ENCODE data around the gene EGF. TPM values are rescaled to one million over a fixed set of nuclear protein-coding genes. Genes with fewer than 3 reads are reported as not detected.

Gene EGF
- total and polyA plus RNA-seq, 5 donors from 2014 or later = 2.1 TPM; not detected in 4

DNA sequence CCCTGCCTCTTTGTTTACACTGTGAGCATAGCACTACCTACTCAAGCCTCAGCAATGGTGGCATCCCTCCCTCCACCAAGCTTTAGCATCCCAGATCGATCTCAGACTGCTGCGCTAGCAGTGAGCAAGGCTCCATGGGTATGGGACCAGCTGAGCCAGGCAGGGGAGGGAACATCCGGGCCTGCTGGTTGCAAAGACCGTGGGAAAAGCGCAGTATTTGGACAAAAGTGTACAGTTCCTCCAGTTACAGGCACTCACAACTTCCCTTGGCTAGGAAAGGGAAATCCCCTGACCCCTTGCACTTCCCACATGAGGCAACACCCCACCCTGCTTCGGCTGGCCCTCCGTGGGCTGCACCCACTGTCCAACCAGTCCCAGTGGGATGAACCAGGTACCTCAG, 26.5 kb downstream of the EGF start:
- peaks cover 2% of the 10 kb centered on the region for H3K27me3 ChIP-seq (ENCODE audit: control insufficient read depth, insufficient read depth, low read length)
- no peaks in the 10 kb centered on the region for H3K36me3 ChIP-seq (ENCODE audit: control insufficient read depth, insufficient read depth, low read length)
- ATAC-seq (ENCODE audit: low read depth in 2 of 2) = no peak
- H3K27ac ChIP-seq (ENCODE audit: insufficient read depth, low read length, poor library complexity, severe bottlenecking) = no peak overlapping the region
- no peaks in the 10 kb centered on the region for H3K4me1 Mint-ChIP-seq
- peaks cover 0 to 6% (median 0%) of the 10 kb centered on the region in 7 donors for H3K9me3 Mint-ChIP-seq
- no peaks in the 10 kb centered on the region for H3K4me1 ChIP-seq (ENCODE audit: control insufficient read depth, insufficient read depth, low read length, poor library complexity, severe bottlenecking)
- no peak overlapping the region for H3K4me3 ChIP-seq (ENCODE audit: low read depth, low read length)
- H3K27ac Mint-ChIP-seq = no peak overlapping the region
- no peak for DNase-seq
- H3K4me3 Mint-ChIP-seq = no peak overlapping the region
- no peaks in the 10 kb centered on the region for H3K36me3 Mint-ChIP-seq
- H3K27me3 Mint-ChIP-seq = peaks cover 7% of the 10 kb centered on the region
- no peaks in the 10 kb centered on the region for H3K9me3 ChIP-seq (ENCODE audit: control insufficient read depth in 2 of 2, low read length in 2 of 2)

DNA sequence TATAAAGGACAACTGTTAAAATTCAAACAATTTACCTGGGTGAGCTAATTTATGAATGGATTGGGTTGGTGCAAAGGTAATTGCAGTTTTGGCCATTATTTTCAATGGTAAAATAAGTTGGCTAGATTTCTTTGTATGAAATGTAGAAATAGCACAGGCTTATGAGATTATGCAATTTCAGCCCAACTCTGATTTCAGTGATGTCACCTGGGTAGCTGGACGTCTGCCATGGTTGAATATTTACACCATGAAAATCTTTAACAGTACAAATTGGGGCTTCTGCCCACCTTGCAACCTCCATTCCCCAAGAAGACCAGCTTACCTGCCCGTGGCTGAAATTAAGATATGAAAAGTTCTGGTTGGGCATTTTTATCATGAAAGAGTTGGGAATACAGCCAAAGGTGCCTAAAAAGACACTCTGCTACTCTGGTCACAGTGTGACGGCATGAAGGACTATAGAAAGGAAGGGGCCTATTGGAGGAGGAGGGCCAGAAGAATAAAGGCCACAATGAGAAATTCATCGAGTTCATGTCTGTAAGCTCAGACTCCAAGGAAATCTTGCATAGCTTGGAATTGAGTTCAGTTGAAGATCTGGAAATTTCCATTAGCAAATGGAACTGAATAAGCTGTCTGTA, 29.7 kb downstream of the EGF start:
- Mint-ChIP-seq H3K4me1 (no peaks in the 10 kb centered on the region), H3K27me3 (peaks cover 13% of the 10 kb centered on the region), H3K9me3 (peaks cover 0 to 3% (median 0%) of the 10 kb centered on the region in 7 donors), H3K27ac (no peak overlapping the region), H3K4me3 (no peak overlapping the region), H3K36me3 (no peaks in the 10 kb centered on the region)
- Histone ChIP-seq H3K27me3 (ENCODE audit: control insufficient read depth, insufficient read depth, low read length) (peaks cover 2% of the 10 kb centered on the region), H3K27ac (ENCODE audit: insufficient read depth, low read length, poor library complexity, severe bottlenecking) (no peak overlapping the region), H3K36me3 (ENCODE audit: control insufficient read depth, insufficient read depth, low read length) (no peaks in the 10 kb centered on the region), H3K9me3 (ENCODE audit: control insufficient read depth in 2 of 2, low read length in 2 of 2) (no peaks in the 10 kb centered on the region), H3K4me1 (ENCODE audit: control insufficient read depth, insufficient read depth, low read length, poor library complexity, severe bottlenecking) (no peaks in the 10 kb centered on the region), H3K4me3 (ENCODE audit: low read depth, low read length) (no peak overlapping the region)
- no peak for DNase-seq
- ATAC-seq (ENCODE audit: low read depth in 2 of 2) = no peak

DNA sequence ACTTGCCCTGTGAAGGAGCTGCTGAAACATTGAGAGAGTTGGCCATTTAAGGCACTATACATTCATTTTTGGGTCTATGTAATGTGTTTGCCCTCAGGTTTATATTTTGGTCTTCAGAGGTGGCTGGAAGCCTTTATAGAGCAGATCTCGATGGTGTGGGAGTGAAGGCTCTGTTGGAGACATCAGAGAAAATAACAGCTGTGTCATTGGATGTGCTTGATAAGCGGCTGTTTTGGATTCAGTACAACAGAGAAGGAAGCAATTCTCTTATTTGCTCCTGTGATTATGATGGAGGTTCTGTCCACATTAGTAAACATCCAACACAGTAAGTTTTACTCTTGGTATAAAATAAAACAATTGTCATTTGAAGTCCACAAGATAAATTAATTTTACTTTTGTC, 31.1 kb downstream of the EGF start:
- Histone ChIP-seq H3K4me3 (ENCODE audit: low read depth, low read length) (no peak overlapping the region), H3K27me3 (ENCODE audit: control insufficient read depth, insufficient read depth, low read length) (peaks cover 2% of the 10 kb centered on the region), H3K27ac (ENCODE audit: insufficient read depth, low read length, poor library complexity, severe bottlenecking) (no peak overlapping the region), H3K4me1 (ENCODE audit: control insufficient read depth, insufficient read depth, low read length, poor library complexity, severe bottlenecking) (no peaks in the 10 kb centered on the region), H3K36me3 (ENCODE audit: control insufficient read depth, insufficient read depth, low read length) (no peaks in the 10 kb centered on the region), H3K9me3 (ENCODE audit: control insufficient read depth in 2 of 2, low read length in 2 of 2) (no peaks in the 10 kb centered on the region)
- no peaks in the 10 kb centered on the region for H3K4me1 Mint-ChIP-seq
- H3K27ac Mint-ChIP-seq = no peak overlapping the region
- peaks cover 13% of the 10 kb centered on the region for H3K27me3 Mint-ChIP-seq
- H3K9me3 Mint-ChIP-seq = no peaks in the 10 kb centered on the region
- no peak overlapping the region for H3K4me3 Mint-ChIP-seq
- DNase-seq (no peak), ATAC-seq (ENCODE audit: low read depth in 2 of 2) (no peak)
- no peaks in the 10 kb centered on the region for H3K36me3 Mint-ChIP-seq

DNA sequence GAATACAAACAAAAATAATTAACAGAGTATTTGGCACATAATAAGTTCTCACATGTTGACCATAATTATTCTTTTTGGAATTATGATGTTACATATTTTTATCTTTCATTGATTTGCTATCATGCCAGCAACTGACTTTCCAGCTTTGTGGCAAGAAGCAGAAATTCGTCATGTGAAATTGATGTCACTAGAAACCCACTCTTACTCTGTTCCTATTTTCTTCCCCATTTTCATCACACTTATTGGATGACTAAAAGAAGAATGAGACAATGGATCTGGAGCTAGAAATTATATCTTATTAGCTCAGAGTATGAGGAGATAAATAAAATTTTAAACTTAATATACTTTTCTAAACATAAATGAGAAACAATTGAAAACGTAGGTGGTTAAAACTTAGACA, 31.9 kb downstream of the EGF start:
- DNase-seq (no peak), ATAC-seq (ENCODE audit: low read depth in 2 of 2) (no peak)
- H3K4me3 ChIP-seq (ENCODE audit: low read depth, low read length) = no peak overlapping the region
- H3K4me3 Mint-ChIP-seq = no peak overlapping the region
- H3K36me3 ChIP-seq (ENCODE audit: control insufficient read depth, insufficient read depth, low read length) = no peaks in the 10 kb centered on the region
- no peaks in the 10 kb centered on the region for H3K9me3 ChIP-seq (ENCODE audit: control insufficient read depth in 2 of 2, low read length in 2 of 2)
- H3K27ac Mint-ChIP-seq = no peak overlapping the region
- H3K27me3 ChIP-seq (ENCODE audit: control insufficient read depth, insufficient read depth, low read length) = peaks cover 2% of the 10 kb centered on the region
- H3K36me3 Mint-ChIP-seq = no peaks in the 10 kb centered on the region
- H3K27me3 Mint-ChIP-seq = peaks cover 13% of the 10 kb centered on the region
- H3K4me1 Mint-ChIP-seq = no peaks in the 10 kb centered on the region
- no peak overlapping the region for H3K27ac ChIP-seq (ENCODE audit: insufficient read depth, low read length, poor library complexity, severe bottlenecking)
- H3K9me3 Mint-ChIP-seq = no peaks in the 10 kb centered on the region
- H3K4me1 ChIP-seq (ENCODE audit: control insufficient read depth, insufficient read depth, low read length, poor library complexity, severe bottlenecking) = no peaks in the 10 kb centered on the region

DNA sequence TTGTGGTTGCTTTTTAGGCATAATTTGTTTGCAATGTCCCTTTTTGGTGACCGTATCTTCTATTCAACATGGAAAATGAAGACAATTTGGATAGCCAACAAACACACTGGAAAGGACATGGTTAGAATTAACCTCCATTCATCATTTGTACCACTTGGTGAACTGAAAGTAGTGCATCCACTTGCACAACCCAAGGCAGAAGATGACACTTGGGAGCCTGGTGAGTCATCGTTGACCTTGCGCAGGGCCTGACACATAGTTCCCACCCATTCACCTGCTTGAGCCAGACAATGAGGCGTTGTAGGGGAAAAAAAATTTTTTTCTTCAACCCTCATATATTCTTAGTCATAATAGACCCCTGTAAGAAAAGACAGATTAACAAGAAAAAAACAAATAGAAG, 32.4 kb downstream of the EGF start:
- H3K36me3 ChIP-seq (ENCODE audit: control insufficient read depth, insufficient read depth, low read length) = no peaks in the 10 kb centered on the region
- Mint-ChIP-seq H3K4me3 (no peak overlapping the region), H3K27me3 (peaks cover 15% of the 10 kb centered on the region), H3K36me3 (no peaks in the 10 kb centered on the region), H3K27ac (no peak overlapping the region), H3K4me1 (no peaks in the 10 kb centered on the region), H3K9me3 (peaks cover 0 to under 1% (median 0%) of the 10 kb centered on the region in 7 donors)
- no peaks in the 10 kb centered on the region for H3K4me1 ChIP-seq (ENCODE audit: control insufficient read depth, insufficient read depth, low read length, poor library complexity, severe bottlenecking)
- H3K27ac ChIP-seq (ENCODE audit: insufficient read depth, low read length, poor library complexity, severe bottlenecking) = no peak overlapping the region
- H3K9me3 ChIP-seq (ENCODE audit: control insufficient read depth in 2 of 2, low read length in 2 of 2) = no peaks in the 10 kb centered on the region
- H3K4me3 ChIP-seq (ENCODE audit: low read depth, low read length) = no peak overlapping the region
- peaks cover 2% of the 10 kb centered on the region for H3K27me3 ChIP-seq (ENCODE audit: control insufficient read depth, insufficient read depth, low read length)
- ATAC-seq (ENCODE audit: low read depth in 2 of 2) (no peak), DNase-seq (no peak)

DNA sequence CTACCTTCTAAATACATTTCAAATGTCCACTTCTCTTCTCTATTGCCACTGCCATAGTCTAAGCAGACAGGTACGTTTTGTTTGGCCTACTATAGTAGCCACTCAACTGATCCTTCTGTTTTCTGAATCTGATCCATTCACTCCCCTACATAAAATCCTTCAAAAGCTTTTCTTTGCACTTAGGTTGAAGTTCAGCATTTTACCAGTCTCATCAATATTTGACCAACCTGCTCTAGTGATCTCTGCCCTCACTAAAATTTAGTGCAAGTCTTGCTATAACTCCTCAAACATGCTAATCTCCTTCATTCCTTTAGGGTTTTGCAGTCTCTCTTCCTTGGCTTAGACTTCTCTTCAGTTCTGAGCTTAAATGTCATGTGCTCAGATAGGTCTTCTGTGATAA, 33.4 kb downstream of the EGF start:
- Histone ChIP-seq H3K27me3 (ENCODE audit: control insufficient read depth, insufficient read depth, low read length) (peaks cover 2% of the 10 kb centered on the region), H3K36me3 (ENCODE audit: control insufficient read depth, insufficient read depth, low read length) (no peaks in the 10 kb centered on the region), H3K9me3 (ENCODE audit: control insufficient read depth in 2 of 2, low read length in 2 of 2) (no peaks in the 10 kb centered on the region), H3K27ac (ENCODE audit: insufficient read depth, low read length, poor library complexity, severe bottlenecking) (no peak overlapping the region), H3K4me3 (ENCODE audit: low read depth, low read length) (no peak overlapping the region), H3K4me1 (ENCODE audit: control insufficient read depth, insufficient read depth, low read length, poor library complexity, severe bottlenecking) (no peaks in the 10 kb centered on the region)
- DNase-seq (no peak), ATAC-seq (ENCODE audit: low read depth in 2 of 2) (no peak)
- Mint-ChIP-seq H3K36me3 (no peaks in the 10 kb centered on the region), H3K4me1 (no peaks in the 10 kb centered on the region), H3K27ac (no peak overlapping the region), H3K4me3 (no peak overlapping the region), H3K27me3 (peaks cover 22% of the 10 kb centered on the region), H3K9me3 (peaks cover 0 to 2% (median 0%) of the 10 kb centered on the region in 7 donors)

DNA sequence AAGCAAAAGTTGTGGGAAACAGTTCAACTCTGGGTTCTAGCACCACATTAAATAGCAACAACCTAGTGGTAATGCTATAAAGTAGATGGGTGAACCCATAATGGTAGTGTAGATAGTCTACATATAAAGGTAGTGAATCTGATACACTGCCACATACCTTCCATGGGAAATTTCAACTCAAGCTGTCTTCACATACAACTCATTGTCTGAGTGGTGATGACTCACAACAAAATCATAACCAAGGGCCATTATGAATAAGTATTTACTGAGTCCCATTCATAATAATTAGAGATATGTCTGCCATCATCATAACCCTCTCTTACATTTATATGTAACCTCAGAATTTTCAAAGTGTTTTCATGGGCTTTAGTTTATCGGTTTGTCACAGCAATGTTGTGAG, 34.8 kb downstream of the EGF start:
- Mint-ChIP-seq H3K4me3 (no peak overlapping the region), H3K36me3 (no peaks in the 10 kb centered on the region), H3K9me3 (peaks cover 0 to 2% (median 0%) of the 10 kb centered on the region in 7 donors), H3K27me3 (peaks cover 20% of the 10 kb centered on the region), H3K27ac (no peak overlapping the region), H3K4me1 (no peaks in the 10 kb centered on the region)
- no peaks in the 10 kb centered on the region for H3K36me3 ChIP-seq (ENCODE audit: control insufficient read depth, insufficient read depth, low read length)
- H3K27me3 ChIP-seq (ENCODE audit: control insufficient read depth, insufficient read depth, low read length) = peaks cover 2% of the 10 kb centered on the region
- no peak overlapping the region for H3K27ac ChIP-seq (ENCODE audit: insufficient read depth, low read length, poor library complexity, severe bottlenecking)
- H3K9me3 ChIP-seq (ENCODE audit: control insufficient read depth in 2 of 2, low read length in 2 of 2) = no peaks in the 10 kb centered on the region
- peak in 1 of 3 donors; percentile 4 for DNase-seq
- no peak for ATAC-seq (ENCODE audit: low read depth in 2 of 2)
- H3K4me3 ChIP-seq (ENCODE audit: low read depth, low read length) = no peak overlapping the region
- H3K4me1 ChIP-seq (ENCODE audit: control insufficient read depth, insufficient read depth, low read length, poor library complexity, severe bottlenecking) = no peaks in the 10 kb centered on the region

DNA sequence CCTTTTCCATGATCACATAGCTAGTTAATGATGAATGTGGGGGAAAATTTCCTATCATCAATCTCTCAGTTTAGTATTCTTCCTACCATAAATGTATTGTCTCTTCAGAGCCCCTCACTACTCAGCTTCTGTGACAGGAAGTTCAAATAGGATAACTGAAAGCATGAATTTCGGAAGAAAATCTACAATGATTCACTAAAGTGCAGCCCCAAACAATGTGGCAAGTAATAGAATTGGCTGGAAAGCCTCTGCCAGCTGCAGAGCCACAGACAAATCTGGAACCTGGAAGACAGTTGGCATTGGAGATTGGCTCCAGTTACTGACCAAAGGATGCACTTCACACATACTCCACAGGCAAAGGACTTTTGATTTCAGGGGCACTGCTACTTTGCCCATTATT, 35.2 kb downstream of the EGF start:
- DNase-seq (no peak), ATAC-seq (ENCODE audit: low read depth in 2 of 2) (no peak)
- Histone ChIP-seq H3K36me3 (ENCODE audit: control insufficient read depth, insufficient read depth, low read length) (no peaks in the 10 kb centered on the region), H3K4me1 (ENCODE audit: control insufficient read depth, insufficient read depth, low read length, poor library complexity, severe bottlenecking) (no peaks in the 10 kb centered on the region), H3K27ac (ENCODE audit: insufficient read depth, low read length, poor library complexity, severe bottlenecking) (no peak overlapping the region), H3K4me3 (ENCODE audit: low read depth, low read length) (no peak overlapping the region), H3K27me3 (ENCODE audit: control insufficient read depth, insufficient read depth, low read length) (no peaks in the 10 kb centered on the region), H3K9me3 (ENCODE audit: control insufficient read depth in 2 of 2, low read length in 2 of 2) (no peaks in the 10 kb centered on the region)
- Mint-ChIP-seq H3K27ac (no peak overlapping the region), H3K4me3 (no peak overlapping the region), H3K4me1 (no peaks in the 10 kb centered on the region), H3K9me3 (peaks cover 0 to 2% (median 0%) of the 10 kb centered on the region in 7 donors), H3K27me3 (peaks cover 15% of the 10 kb centered on the region), H3K36me3 (no peaks in the 10 kb centered on the region)
